GM04504 (cell line): ENCODE results near the gene WEE2.

Experiments
- DNase-seq: peaks from one replicate; pipeline ENCODE4 v3.0.0-alpha.2; 2012; ENCODE audit warnings: low read depth

Gene WEE2

GRCh38 chr7:141691540-141691939 lies 16.6 kb upstream of the WEE2 start:
- no peak for DNase-seq

- no peak for DNase-seq
Measured at GRCh38 chr7:141691961-141692360, 16.2 kb upstream of the WEE2 start.

GRCh38 chr7:141693082-141693481 lies 15.1 kb upstream of the WEE2 start:
- no peak for DNase-seq

- no peak for DNase-seq
Measured at GRCh38 chr7:141695803-141696289, 12.3 kb upstream of the WEE2 start.

- no peak for DNase-seq
Measured at GRCh38 chr7:141696348-141696747, 11.8 kb upstream of the WEE2 start.

- DNase-seq: no peak
Measured at GRCh38 chr7:141697211-141697871, 10.8 kb upstream of the WEE2 start.

GRCh38 chr7:141698247-141699015 lies 9.7 kb upstream of the WEE2 start:
- no peak for DNase-seq

- no peak for DNase-seq
Measured at GRCh38 chr7:141699860-141700259, 8.3 kb upstream of the WEE2 start.

- no peak for DNase-seq
Measured at GRCh38 chr7:141700296-141700847, 7.8 kb upstream of the WEE2 start.

- DNase-seq: no peak
Measured at GRCh38 chr7:141700848-141701371, 7.2 kb upstream of the WEE2 start.

- no peak for DNase-seq
Measured at GRCh38 chr7:141701489-141702046, 6.6 kb upstream of the WEE2 start.

GRCh38 chr7:141702047-141702567 lies 6.0 kb upstream of the WEE2 start, which contains the start of gene DENND11:
DENND11 (minus strand) TSS chr7:141702166; CDS start chr7:141702153, 13 bp downstream.
- peak; percentile 12 for DNase-seq

- DNase-seq: no peak
Measured at GRCh38 chr7:141702892-141703291, 5.3 kb upstream of the WEE2 start.

- no peak for DNase-seq
Measured at GRCh38 chr7:141704112-141704511, 4.0 kb upstream of the WEE2 start.

- no peak for DNase-seq
Measured at GRCh38 chr7:141704741-141705140, 3.4 kb upstream of the WEE2 start.

- DNase-seq: no peak
Measured at GRCh38 chr7:141706239-141707064, 1.7 kb upstream of the WEE2 start.

- DNase-seq: no peak
Measured at GRCh38 chr7:141709318-141709717, 1.2 kb downstream of the WEE2 start.

- DNase-seq: no peak
Measured at GRCh38 chr7:141709749-141710148, 1.6 kb downstream of the WEE2 start.

GRCh38 chr7:141710301-141710700 lies 2.1 kb downstream of the WEE2 start:
- no peak for DNase-seq

GRCh38 chr7:141712603-141713255 lies 4.6 kb downstream of the WEE2 start:
- DNase-seq: no peak

- no peak for DNase-seq
Measured at GRCh38 chr7:141713890-141714289, 5.7 kb downstream of the WEE2 start.
